Measurements from ENCODE around the gene SLC4A5.

The SLC4A5 gene

DNA sequence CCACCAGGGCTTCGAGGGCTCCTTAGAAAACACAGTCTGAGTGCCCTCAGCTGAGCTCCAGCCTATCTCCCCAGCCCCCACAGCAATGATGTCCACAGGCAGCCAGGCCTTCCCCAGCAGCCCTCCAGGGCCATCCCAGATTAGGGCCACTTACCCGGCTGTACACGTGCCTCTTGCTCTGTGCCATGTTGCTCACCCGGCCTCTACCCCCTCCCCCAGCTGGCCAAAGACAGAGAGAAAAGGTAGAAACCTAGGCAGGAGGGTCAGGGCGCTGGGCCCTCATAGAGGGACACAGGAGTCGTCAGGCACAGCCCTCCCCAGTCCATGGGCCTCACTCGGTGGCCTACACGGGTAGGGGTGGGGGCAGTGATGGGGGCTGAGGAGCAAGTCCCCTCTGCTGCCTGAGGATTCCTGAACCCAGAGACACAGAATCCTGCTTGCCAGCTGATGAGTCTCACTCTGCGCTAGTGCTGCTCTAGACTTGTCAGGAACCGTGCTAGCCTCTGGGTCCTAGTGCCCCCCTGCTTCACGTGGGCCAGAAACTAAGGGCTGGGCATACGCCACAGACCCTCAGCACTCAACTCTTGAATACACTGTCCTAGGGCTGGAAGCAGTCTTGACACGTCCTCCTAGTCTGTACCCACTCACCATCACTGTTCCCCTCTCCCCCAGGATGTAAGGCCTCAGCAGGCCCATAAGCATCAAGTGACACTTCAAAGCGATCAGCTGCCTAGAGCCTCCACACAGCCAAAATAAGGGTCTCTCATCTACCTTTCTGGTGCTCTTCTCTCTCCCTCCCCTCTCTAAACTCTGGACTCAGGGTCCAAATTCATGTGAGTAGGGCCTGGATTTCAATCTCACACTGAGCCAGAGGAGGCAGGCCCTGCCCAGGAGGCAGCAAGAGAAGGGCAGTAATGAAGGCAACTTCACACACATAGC lies 36.9 kb upstream of the SLC4A5 start, which contains the start of gene DCTN1:
DCTN1 (minus strand) TSS at position 461 of the 939 bp plus-strand sequence; CDS start at position 187, 274 bp downstream.
- H3K27me3 ChIP-seq (ENCODE audit: control insufficient read depth, insufficient read depth, low read length): no peaks in the 10 kb centered on the region
- H3K4me3 ChIP-seq (ENCODE audit: low read length): no peak within 1 kb of the TSS
- H3K9me3 ChIP-seq (ENCODE audit: control insufficient read depth, insufficient read depth, low read length): no peaks in the 10 kb centered on the region
- peaks cover 5% of the 10 kb centered on the region; the same call in 1 of the 2 replicates for H3K4me1 ChIP-seq (ENCODE audit: control insufficient read depth, insufficient read depth, low read length)
- peaks cover 4% of the 10 kb centered on the region; the same call in 1 of the 2 replicates for H3K36me3 ChIP-seq (ENCODE audit: control insufficient read depth, insufficient read depth, low read length)
- WGBS (ENCODE audit: insufficient coverage, insufficient read length): no CpG with 5 or more reads among the region's 14 CpGs
- no peak for DNase-seq (ENCODE audit: low read depth, low spot score)
- no peak within 1 kb of the TSS for H3K27ac ChIP-seq (ENCODE audit: low read length)

DNA sequence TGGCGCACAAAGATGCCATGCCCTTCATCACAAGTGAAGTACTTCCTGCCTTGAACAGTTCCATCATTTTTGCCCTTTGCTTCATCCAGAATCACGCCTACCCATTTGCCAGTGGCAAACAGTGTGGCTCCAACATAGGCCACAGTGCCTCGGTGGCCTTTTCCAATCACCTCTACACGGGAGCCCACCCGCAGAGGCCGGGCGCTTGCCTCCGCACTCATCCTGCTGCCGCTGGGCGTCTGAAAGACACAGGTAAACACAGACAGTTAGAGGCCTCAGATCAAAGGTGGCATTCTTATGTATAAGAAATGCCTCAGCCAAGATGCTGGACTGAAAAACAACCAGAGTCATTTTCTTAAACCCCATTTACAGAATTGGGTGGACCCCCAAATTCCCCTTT lies 34.8 kb upstream of the SLC4A5 start:
- Histone ChIP-seq H3K4me3 (ENCODE audit: low read length) (no peak overlapping the region), H3K9me3 (ENCODE audit: control insufficient read depth, insufficient read depth, low read length) (no peaks in the 10 kb centered on the region), H3K36me3 (ENCODE audit: control insufficient read depth, insufficient read depth, low read length) (peaks cover 4% of the 10 kb centered on the region; the same call in 1 of the 2 replicates), H3K27me3 (ENCODE audit: control insufficient read depth, insufficient read depth, low read length) (no peaks in the 10 kb centered on the region), H3K27ac (ENCODE audit: low read length) (no peak overlapping the region), H3K4me1 (ENCODE audit: control insufficient read depth, insufficient read depth, low read length) (peaks cover 12% of the 10 kb centered on the region)
- no peak for DNase-seq (ENCODE audit: low read depth, low spot score)
- WGBS (ENCODE audit: insufficient coverage, insufficient read length): no CpG with 5 or more reads among the region's 10 CpGs

GRCh38 chr2:74375838-74376237 lies 32.6 kb upstream of the SLC4A5 start:
- no peaks in the 10 kb centered on the region for H3K27me3 ChIP-seq (ENCODE audit: control insufficient read depth, insufficient read depth, low read length)
- peaks cover 14% of the 10 kb centered on the region for H3K4me1 ChIP-seq (ENCODE audit: control insufficient read depth, insufficient read depth, low read length)
- H3K36me3 ChIP-seq (ENCODE audit: control insufficient read depth, insufficient read depth, low read length): peaks cover 5% of the 10 kb centered on the region
- no peak overlapping the region for H3K4me3 ChIP-seq (ENCODE audit: low read length)
- WGBS (ENCODE audit: insufficient coverage, insufficient read length): no CpG with 5 or more reads among the region's 2 CpGs
- H3K9me3 ChIP-seq (ENCODE audit: control insufficient read depth, insufficient read depth, low read length): no peaks in the 10 kb centered on the region
- DNase-seq (ENCODE audit: low read depth, low spot score): no peak
- H3K27ac ChIP-seq (ENCODE audit: low read length): no peak overlapping the region

DNA sequence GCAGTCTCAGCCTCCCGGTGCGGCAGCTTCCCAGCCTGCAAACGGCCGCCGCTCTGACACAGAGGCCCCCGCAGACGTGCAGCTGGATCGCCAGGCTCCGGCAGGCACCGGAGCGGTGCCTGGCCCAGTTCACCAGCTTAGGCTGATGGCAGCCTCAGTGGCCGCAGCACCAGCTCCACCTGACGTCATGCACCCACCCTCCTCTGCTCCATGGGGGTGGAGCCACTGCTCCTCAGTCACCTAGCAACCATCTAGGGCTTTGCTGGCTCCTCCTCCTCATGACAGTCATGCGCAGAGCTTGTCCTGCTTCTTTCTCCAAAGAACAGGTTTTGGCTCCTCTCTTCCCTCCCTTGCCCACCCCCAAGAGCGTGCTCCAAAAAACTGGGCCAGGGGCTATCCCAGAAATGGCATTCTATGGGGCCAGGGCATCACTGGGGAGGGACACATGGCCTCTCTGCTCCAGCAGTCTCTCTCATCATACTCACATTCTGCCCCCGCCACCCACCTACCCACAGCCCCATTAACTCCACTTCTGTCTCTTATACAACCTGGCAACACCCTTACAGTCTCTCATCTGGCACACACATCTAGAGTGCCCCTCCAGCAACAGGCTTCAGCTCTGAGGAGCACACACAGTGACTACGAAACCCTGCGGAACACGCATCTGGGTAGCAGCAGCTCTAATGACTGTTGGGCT lies 31.4 kb upstream of the SLC4A5 start:
- peak; percentile 71 for DNase-seq (ENCODE audit: low read depth, low spot score)
- Histone ChIP-seq H3K27ac (ENCODE audit: low read length) (no peak overlapping the region), H3K4me3 (ENCODE audit: low read length) (peak overlapping the region; percentile 21; the same call in 1 of the 2 replicates), H3K4me1 (ENCODE audit: control insufficient read depth, insufficient read depth, low read length) (peaks cover 10% of the 10 kb centered on the region), H3K27me3 (ENCODE audit: control insufficient read depth, insufficient read depth, low read length) (no peaks in the 10 kb centered on the region), H3K9me3 (ENCODE audit: control insufficient read depth, insufficient read depth, low read length) (no peaks in the 10 kb centered on the region), H3K36me3 (ENCODE audit: control insufficient read depth, insufficient read depth, low read length) (peaks cover 17% of the 10 kb centered on the region)
- WGBS (ENCODE audit: insufficient coverage, insufficient read length): no CpG with 5 or more reads among the region's 19 CpGs

DNA sequence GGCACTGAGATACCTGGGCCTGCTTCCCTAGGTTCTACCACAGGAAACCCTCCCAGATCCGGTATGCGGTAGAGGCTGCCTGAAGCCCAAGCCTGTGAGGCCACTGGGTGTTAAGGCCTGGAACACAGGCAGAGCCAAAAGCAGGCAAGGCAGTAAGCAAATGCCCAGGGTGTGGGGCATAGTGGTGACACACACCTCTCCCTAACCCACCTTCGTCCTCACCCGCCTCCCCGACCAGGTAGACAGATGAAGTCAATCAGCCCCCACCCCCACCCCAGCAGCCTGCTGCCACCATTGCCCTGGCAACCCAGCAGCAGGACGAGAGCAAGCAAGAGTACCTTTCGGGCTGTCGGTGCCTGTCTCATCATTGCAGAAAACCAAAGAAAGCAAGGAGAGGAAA lies 30.8 kb upstream of the SLC4A5 start:
- peaks cover 10% of the 10 kb centered on the region for H3K4me1 ChIP-seq (ENCODE audit: control insufficient read depth, insufficient read depth, low read length)
- DNase-seq (ENCODE audit: low read depth, low spot score): no peak
- WGBS (ENCODE audit: insufficient coverage, insufficient read length): no CpG with 5 or more reads among the region's 8 CpGs
- H3K9me3 ChIP-seq (ENCODE audit: control insufficient read depth, insufficient read depth, low read length): no peaks in the 10 kb centered on the region
- no peak overlapping the region for H3K27ac ChIP-seq (ENCODE audit: low read length)
- H3K4me3 ChIP-seq (ENCODE audit: low read length): peak overlapping the region; percentile 21; the same call in 1 of the 2 replicates
- no peaks in the 10 kb centered on the region for H3K27me3 ChIP-seq (ENCODE audit: control insufficient read depth, insufficient read depth, low read length)
- H3K36me3 ChIP-seq (ENCODE audit: control insufficient read depth, insufficient read depth, low read length): peaks cover 20% of the 10 kb centered on the region

DNA sequence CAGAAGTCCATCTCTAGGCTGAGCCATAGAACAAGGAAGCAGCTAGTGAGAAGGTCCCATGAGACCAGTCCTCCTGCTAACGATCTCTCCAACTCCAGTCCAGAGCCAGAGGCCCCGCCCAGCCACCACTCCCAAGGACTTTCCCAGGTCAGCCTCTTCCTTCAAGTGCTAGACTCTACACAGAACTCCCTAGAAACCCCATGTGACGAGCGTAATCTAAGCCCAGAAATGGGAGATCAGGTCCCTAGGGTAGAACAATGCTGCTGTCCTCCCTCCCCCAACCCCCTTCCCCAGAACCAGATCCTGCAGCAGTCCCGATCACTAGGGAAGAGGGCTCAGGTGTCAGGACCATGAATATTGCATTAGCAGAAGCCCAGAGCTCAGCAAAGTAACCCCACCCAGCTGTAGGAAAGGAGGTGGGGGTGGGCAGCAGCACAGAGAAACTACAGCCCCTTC lies 30.0 kb upstream of the SLC4A5 start:
- no peak for DNase-seq (ENCODE audit: low read depth, low spot score)
- no peaks in the 10 kb centered on the region for H3K27me3 ChIP-seq (ENCODE audit: control insufficient read depth, insufficient read depth, low read length)
- H3K27ac ChIP-seq (ENCODE audit: low read length): no peak overlapping the region
- H3K4me3 ChIP-seq (ENCODE audit: low read length): no peak overlapping the region
- peaks cover 10% of the 10 kb centered on the region for H3K4me1 ChIP-seq (ENCODE audit: control insufficient read depth, insufficient read depth, low read length)
- WGBS (ENCODE audit: insufficient coverage, insufficient read length): no CpG with 5 or more reads among the region's 5 CpGs
- H3K9me3 ChIP-seq (ENCODE audit: control insufficient read depth, insufficient read depth, low read length): no peaks in the 10 kb centered on the region
- H3K36me3 ChIP-seq (ENCODE audit: control insufficient read depth, insufficient read depth, low read length): peaks cover 26% of the 10 kb centered on the region

GRCh38 chr2:74372674-74373073 lies 29.5 kb upstream of the SLC4A5 start:
- no CpG with 5 or more reads among the region's 6 CpGs for WGBS (ENCODE audit: insufficient coverage, insufficient read length)
- Histone ChIP-seq H3K4me1 (ENCODE audit: control insufficient read depth, insufficient read depth, low read length) (peaks cover 10% of the 10 kb centered on the region), H3K4me3 (ENCODE audit: low read length) (no peak overlapping the region), H3K36me3 (ENCODE audit: control insufficient read depth, insufficient read depth, low read length) (peaks cover 28% of the 10 kb centered on the region), H3K27me3 (ENCODE audit: control insufficient read depth, insufficient read depth, low read length) (no peaks in the 10 kb centered on the region), H3K9me3 (ENCODE audit: control insufficient read depth, insufficient read depth, low read length) (no peaks in the 10 kb centered on the region), H3K27ac (ENCODE audit: low read length) (no peak overlapping the region)
- DNase-seq (ENCODE audit: low read depth, low spot score): no peak

GRCh38 chr2:74371421-74371820 lies 28.2 kb upstream of the SLC4A5 start:
- Histone ChIP-seq H3K4me3 (ENCODE audit: low read length) (no peak overlapping the region), H3K9me3 (ENCODE audit: control insufficient read depth, insufficient read depth, low read length) (no peaks in the 10 kb centered on the region), H3K36me3 (ENCODE audit: control insufficient read depth, insufficient read depth, low read length) (peaks cover 39% of the 10 kb centered on the region), H3K27ac (ENCODE audit: low read length) (no peak overlapping the region), H3K27me3 (ENCODE audit: control insufficient read depth, insufficient read depth, low read length) (no peaks in the 10 kb centered on the region), H3K4me1 (ENCODE audit: control insufficient read depth, insufficient read depth, low read length) (peaks cover 10% of the 10 kb centered on the region)
- no CpG with 5 or more reads among the region's 9 CpGs for WGBS (ENCODE audit: insufficient coverage, insufficient read length)
- DNase-seq (ENCODE audit: low read depth, low spot score): no peak

GRCh38 chr2:74369976-74370375 lies 26.8 kb upstream of the SLC4A5 start:
- peaks cover 53% of the 10 kb centered on the region for H3K36me3 ChIP-seq (ENCODE audit: control insufficient read depth, insufficient read depth, low read length)

DNA sequence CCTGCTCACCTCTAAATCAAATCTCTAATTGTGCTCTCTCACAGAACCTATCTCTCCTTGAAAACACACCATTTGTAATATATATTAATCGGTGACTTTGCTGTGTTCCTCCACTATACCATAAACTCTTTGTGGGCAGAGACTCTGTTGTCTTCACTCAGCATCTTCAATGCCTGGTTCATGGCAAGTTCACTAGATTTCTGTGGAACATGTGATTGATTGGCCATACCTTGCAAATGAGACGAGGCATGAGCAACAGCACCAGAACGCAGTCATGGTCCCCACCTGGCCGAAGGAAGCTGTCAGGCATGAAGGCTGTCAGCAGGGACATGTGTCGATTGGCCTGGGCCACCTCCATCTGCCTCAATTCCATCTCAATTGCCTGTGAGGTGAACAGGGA lies 25.3 kb upstream of the SLC4A5 start:
- H3K36me3 ChIP-seq (ENCODE audit: control insufficient read depth, insufficient read depth, low read length): peaks cover 61% of the 10 kb centered on the region
- peaks cover 3% of the 10 kb centered on the region; the same call in 1 of the 2 replicates for H3K4me1 ChIP-seq (ENCODE audit: control insufficient read depth, insufficient read depth, low read length)
- H3K9me3 ChIP-seq (ENCODE audit: control insufficient read depth, insufficient read depth, low read length): no peaks in the 10 kb centered on the region
- WGBS (ENCODE audit: insufficient coverage, insufficient read length): no CpG with 5 or more reads among the region's 5 CpGs
- no peaks in the 10 kb centered on the region for H3K27me3 ChIP-seq (ENCODE audit: control insufficient read depth, insufficient read depth, low read length)
- H3K4me3 ChIP-seq (ENCODE audit: low read length): no peak overlapping the region
- no peak for DNase-seq (ENCODE audit: low read depth, low spot score)
- H3K27ac ChIP-seq (ENCODE audit: low read length): no peak overlapping the region

More at GRCh38 chr2:74369976-74370375, 26.8 kb upstream of the SLC4A5 start:
- H3K27me3 ChIP-seq (ENCODE audit: control insufficient read depth, insufficient read depth, low read length): no peaks in the 10 kb centered on the region
- peaks cover 9% of the 10 kb centered on the region for H3K4me1 ChIP-seq (ENCODE audit: control insufficient read depth, insufficient read depth, low read length)
- no CpG with 5 or more reads among the region's 7 CpGs for WGBS (ENCODE audit: insufficient coverage, insufficient read length)
- no peak overlapping the region for H3K27ac ChIP-seq (ENCODE audit: low read length)
- DNase-seq (ENCODE audit: low read depth, low spot score): no peak
- H3K4me3 ChIP-seq (ENCODE audit: low read length): no peak overlapping the region
- no peaks in the 10 kb centered on the region for H3K9me3 ChIP-seq (ENCODE audit: control insufficient read depth, insufficient read depth, low read length)
